ENCODE data around the gene CHCHD6.
A peak's percentile ranks its signal among the peaks of the same experiment; 100 is the strongest.

CHCHD6 gene

GRCh38 chr3:126854666-126855065, 150.6 kb downstream of the CHCHD6 start:
- no peak for DNase-seq (ENCODE audit: extremely low read depth in 1 of 2, low read depth in 1 of 2)

- DNase-seq (ENCODE audit: extremely low read depth in 1 of 2, low read depth in 1 of 2) = no peak
Measured at GRCh38 chr3:126855374-126855773, 151.3 kb downstream of the CHCHD6 start.

GRCh38 chr3:126857928-126858327, 153.9 kb downstream of the CHCHD6 start:
- no peak for DNase-seq (ENCODE audit: extremely low read depth in 1 of 2, low read depth in 1 of 2)

- DNase-seq (ENCODE audit: extremely low read depth in 1 of 2, low read depth in 1 of 2) = no peak
Measured at GRCh38 chr3:126858401-126858800, 154.4 kb downstream of the CHCHD6 start.

- DNase-seq (ENCODE audit: extremely low read depth in 1 of 2, low read depth in 1 of 2) = peak in 1 of 2 donors; percentile 1
Measured at GRCh38 chr3:126858887-126859286, 154.8 kb downstream of the CHCHD6 start.

GRCh38 chr3:126859415-126860246, 155.6 kb downstream of the CHCHD6 start:
- no peak for DNase-seq (ENCODE audit: extremely low read depth in 1 of 2, low read depth in 1 of 2)

GRCh38 chr3:126865736-126866135, 161.7 kb downstream of the CHCHD6 start:
- DNase-seq (ENCODE audit: extremely low read depth in 1 of 2, low read depth in 1 of 2) = no peak

GRCh38 chr3:126866175-126866759, 162.2 kb downstream of the CHCHD6 start:
- no peak for DNase-seq (ENCODE audit: extremely low read depth in 1 of 2, low read depth in 1 of 2)

GRCh38 chr3:126867190-126867862, 163.3 kb downstream of the CHCHD6 start:
- DNase-seq (ENCODE audit: extremely low read depth in 1 of 2, low read depth in 1 of 2) = no peak

GRCh38 chr3:126867863-126868200, 163.8 kb downstream of the CHCHD6 start:
- no peak for DNase-seq (ENCODE audit: extremely low read depth in 1 of 2, low read depth in 1 of 2)

- DNase-seq (ENCODE audit: extremely low read depth in 1 of 2, low read depth in 1 of 2) = no peak
Measured at GRCh38 chr3:126870608-126871210, 166.7 kb downstream of the CHCHD6 start.

- no peak for DNase-seq (ENCODE audit: extremely low read depth in 1 of 2, low read depth in 1 of 2)
Measured at GRCh38 chr3:126872701-126873342, 168.8 kb downstream of the CHCHD6 start.

- DNase-seq (ENCODE audit: extremely low read depth in 1 of 2, low read depth in 1 of 2) = no peak
Measured at GRCh38 chr3:126873416-126873815, 169.4 kb downstream of the CHCHD6 start.

GRCh38 chr3:126878664-126879063, 174.6 kb downstream of the CHCHD6 start:
- no peak for DNase-seq (ENCODE audit: extremely low read depth in 1 of 2, low read depth in 1 of 2)

- no peak for DNase-seq (ENCODE audit: extremely low read depth in 1 of 2, low read depth in 1 of 2)
Measured at GRCh38 chr3:126880901-126881300, 176.9 kb downstream of the CHCHD6 start.

- DNase-seq (ENCODE audit: extremely low read depth in 1 of 2, low read depth in 1 of 2) = no peak
Measured at GRCh38 chr3:126881861-126882260, 177.8 kb downstream of the CHCHD6 start.

- no peak for DNase-seq (ENCODE audit: extremely low read depth in 1 of 2, low read depth in 1 of 2)
Measured at GRCh38 chr3:126883241-126883640, 179.2 kb downstream of the CHCHD6 start.

- no peak for DNase-seq (ENCODE audit: extremely low read depth in 1 of 2, low read depth in 1 of 2)
Measured at GRCh38 chr3:126885425-126885824, 181.4 kb downstream of the CHCHD6 start.

- no peak for DNase-seq (ENCODE audit: extremely low read depth in 1 of 2, low read depth in 1 of 2)
Measured at GRCh38 chr3:126886217-126886616, 182.2 kb downstream of the CHCHD6 start.

- no peak for DNase-seq (ENCODE audit: extremely low read depth in 1 of 2, low read depth in 1 of 2)
Measured at GRCh38 chr3:126887686-126888085, 183.6 kb downstream of the CHCHD6 start.

- DNase-seq (ENCODE audit: extremely low read depth in 1 of 2, low read depth in 1 of 2) = no peak
Measured at GRCh38 chr3:126888186-126888760, 184.2 kb downstream of the CHCHD6 start.

All from stimulated activated CD8-positive, alpha-beta memory T cell treated with anti-CD3 and anti-CD28 coated beads, Interleukin-7, amount 100 ng/mL, for 48 hours (primary cell).